MCF 10A (cell line): ENCODE measurements around the gene SMIM36. TPM values are rescaled to one million over a fixed set of nuclear protein-coding genes. Genes with fewer than 3 reads are reported as not detected.
"Not testable (repeated sequence)": the region's sequence is repeated elsewhere in the genome, so short reads cannot be mapped to it uniquely, and the experiment has no call there.

ENCODE experiments used
- BruUV-seq: library from RNA; stranded (reverse); fragments of 400-500 nt; replicated peaks from 2 replicates; lab custom pipeline; 2021; lab: Mats Ljungman, UMichigan
- CTCF ChIA-PET: fragments of 300-600 bp; sonication (Branson Sonifier 250); formaldehyde crosslinking; extraction: SDS; loops from one replicate; lab custom pipeline; 2021; ENCODE audit warnings: antibody characterized with exemption, inconsistent platforms; lab: Yijun Ruan, JAX
- POLR2A ChIA-PET: fragments of 300-600, 350-650 bp; sonication (Branson Sonifier 250); formaldehyde crosslinking; extraction: SDS; loops from one replicate; lab custom pipeline; 2020; ENCODE audit warnings: antibody characterized with exemption, inconsistent platforms; lab: Yijun Ruan, JAX
- DNase-seq: peaks from one replicate; pipeline ENCODE4 v3.0.0-alpha.2; 2018; ENCODE audit not compliant: unreplicated experiment
- H3K27ac Mint-ChIP-seq: one replicate; pipeline ENCODE4 v1.8.0; 2022; ENCODE audit warnings: mild to moderate bottlenecking, low read depth, mixed read lengths; ENCODE audit not compliant: unreplicated experiment
- H3K27me3 Mint-ChIP-seq: one replicate; pipeline ENCODE4 v1.8.0; 2022; ENCODE audit warnings: mixed read lengths; ENCODE audit not compliant: insufficient read depth, unreplicated experiment
- H3K36me3 Mint-ChIP-seq: one replicate; pipeline ENCODE4 v1.8.0; 2022; ENCODE audit warnings: mild to moderate bottlenecking, moderate library complexity, mixed read lengths; ENCODE audit not compliant: insufficient read depth, unreplicated experiment
- H3K4me1 Mint-ChIP-seq: one replicate; pipeline ENCODE4 v1.8.0; 2022; ENCODE audit warnings: mixed read lengths; ENCODE audit not compliant: insufficient read depth, unreplicated experiment
- H3K4me3 Mint-ChIP-seq: one replicate; pipeline ENCODE4 v1.8.0; 2022; ENCODE audit warnings: mild to moderate bottlenecking, moderate library complexity, mixed read lengths; ENCODE audit not compliant: unreplicated experiment
- H3K9me3 Mint-ChIP-seq: one replicate; pipeline ENCODE4 v1.8.0; 2022; ENCODE audit warnings: mixed read lengths; ENCODE audit not compliant: unreplicated experiment
- intact Hi-C: fragments of 100-400 bp; cut with micrococcal nuclease; formaldehyde crosslinking; loops from 2 replicates; pipeline ENCODE4 v1.14.1; 2022
- total RNA-seq: library from RNA; stranded (reverse); gene quantifications from 2 replicates; pipeline ENCODE4 v1.2.3, GENCODE V29; 2022
- TF ChIP-seq, protein P1 (sequence below): fragments of 200-600 bp; IDR thresholded peaks from one replicate; pipeline ENCODE4 v1.8.0; 2022; ENCODE audit warnings: antibody characterized with exemption, mild to moderate bottlenecking; ENCODE audit not compliant: unreplicated experiment

The SMIM36 gene
- total RNA-seq, 1 experiment from 2014 or later = not detected

DNA sequence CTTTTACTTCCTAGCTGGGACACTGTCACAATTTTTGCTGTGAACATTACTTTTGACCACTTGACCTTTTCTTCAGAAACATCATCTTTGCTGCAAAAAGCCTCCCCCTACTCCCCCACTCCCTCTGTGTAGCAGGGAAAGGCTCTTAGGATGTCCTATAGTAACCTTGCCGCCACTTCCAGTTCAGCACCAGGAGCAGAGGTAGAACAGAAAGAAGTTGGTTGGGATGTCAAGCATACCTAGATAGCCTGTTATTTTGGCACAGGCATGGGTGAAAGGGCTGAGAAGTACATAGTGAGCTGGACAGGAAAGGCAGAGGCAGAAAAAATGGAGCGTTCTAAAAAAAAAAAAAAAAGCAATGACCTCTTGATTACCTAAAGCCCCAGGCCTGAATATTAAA, 31.3 kb downstream of the SMIM36 start:
- no peaks in the 10 kb centered on the region for H3K4me1 Mint-ChIP-seq
- TF ChIP-seq, protein P1, sequence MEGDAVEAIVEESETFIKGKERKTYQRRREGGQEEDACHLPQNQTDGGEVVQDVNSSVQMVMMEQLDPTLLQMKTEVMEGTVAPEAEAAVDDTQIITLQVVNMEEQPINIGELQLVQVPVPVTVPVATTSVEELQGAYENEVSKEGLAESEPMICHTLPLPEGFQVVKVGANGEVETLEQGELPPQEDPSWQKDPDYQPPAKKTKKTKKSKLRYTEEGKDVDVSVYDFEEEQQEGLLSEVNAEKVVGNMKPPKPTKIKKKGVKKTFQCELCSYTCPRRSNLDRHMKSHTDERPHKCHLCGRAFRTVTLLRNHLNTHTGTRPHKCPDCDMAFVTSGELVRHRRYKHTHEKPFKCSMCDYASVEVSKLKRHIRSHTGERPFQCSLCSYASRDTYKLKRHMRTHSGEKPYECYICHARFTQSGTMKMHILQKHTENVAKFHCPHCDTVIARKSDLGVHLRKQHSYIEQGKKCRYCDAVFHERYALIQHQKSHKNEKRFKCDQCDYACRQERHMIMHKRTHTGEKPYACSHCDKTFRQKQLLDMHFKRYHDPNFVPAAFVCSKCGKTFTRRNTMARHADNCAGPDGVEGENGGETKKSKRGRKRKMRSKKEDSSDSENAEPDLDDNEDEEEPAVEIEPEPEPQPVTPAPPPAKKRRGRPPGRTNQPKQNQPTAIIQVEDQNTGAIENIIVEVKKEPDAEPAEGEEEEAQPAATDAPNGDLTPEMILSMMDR = no peak
- no peak overlapping the region for H3K4me3 Mint-ChIP-seq
- POLR2A ChIA-PET = no interaction called here
- H3K9me3 Mint-ChIP-seq = no peaks in the 10 kb centered on the region
- DNase-seq = no peak
- no peaks in the 10 kb centered on the region for H3K36me3 Mint-ChIP-seq
- CTCF ChIA-PET = interaction anchor here (1.7 kb wide), 1 partner anchor 123 kb away, joined by 4 read pairs; no protein-coding TSS in a partner anchor
- H3K27me3 Mint-ChIP-seq = no peaks in the 10 kb centered on the region
- intact Hi-C loops = no loop called here
- H3K27ac Mint-ChIP-seq = no peak overlapping the region
- no TSS peak for BruUV-seq

DNA sequence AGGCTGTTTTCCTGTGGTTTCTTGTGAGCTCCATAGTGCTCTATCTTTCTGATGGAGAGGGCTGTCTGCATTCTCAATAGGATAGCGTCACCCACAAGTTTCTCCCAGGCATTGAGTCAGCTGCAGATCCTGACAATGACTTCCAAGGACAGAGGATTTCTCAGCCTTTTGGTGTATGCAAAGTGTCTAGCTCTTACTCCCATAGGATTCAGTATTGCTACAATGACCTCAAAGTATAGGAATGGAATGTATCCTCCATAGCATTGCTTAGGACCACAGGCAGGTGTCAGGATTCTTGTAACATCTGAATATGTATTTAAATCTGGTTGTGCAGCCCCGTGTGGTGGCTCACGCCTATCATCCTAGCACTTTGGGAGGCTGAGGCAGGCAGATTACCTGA, 32.3 kb downstream of the SMIM36 start:
- no peaks in the 10 kb centered on the region for H3K27me3 Mint-ChIP-seq
- H3K4me3 Mint-ChIP-seq = no peak overlapping the region
- no peaks in the 10 kb centered on the region for H3K36me3 Mint-ChIP-seq
- no TSS peak for BruUV-seq
- no peaks in the 10 kb centered on the region for H3K9me3 Mint-ChIP-seq
- DNase-seq = no peak
- CTCF ChIA-PET = interaction anchor here (1.0 to 1.7 kb wide), 2 partner anchors 35 to 122 kb away, joined by 3 to 4 read pairs; no protein-coding TSS in a partner anchor
- POLR2A ChIA-PET = no interaction called here
- TF ChIP-seq, protein P1 = no peak
- intact Hi-C loops = no loop called here
- H3K27ac Mint-ChIP-seq = no peak overlapping the region
- H3K4me1 Mint-ChIP-seq = no peaks in the 10 kb centered on the region

DNA sequence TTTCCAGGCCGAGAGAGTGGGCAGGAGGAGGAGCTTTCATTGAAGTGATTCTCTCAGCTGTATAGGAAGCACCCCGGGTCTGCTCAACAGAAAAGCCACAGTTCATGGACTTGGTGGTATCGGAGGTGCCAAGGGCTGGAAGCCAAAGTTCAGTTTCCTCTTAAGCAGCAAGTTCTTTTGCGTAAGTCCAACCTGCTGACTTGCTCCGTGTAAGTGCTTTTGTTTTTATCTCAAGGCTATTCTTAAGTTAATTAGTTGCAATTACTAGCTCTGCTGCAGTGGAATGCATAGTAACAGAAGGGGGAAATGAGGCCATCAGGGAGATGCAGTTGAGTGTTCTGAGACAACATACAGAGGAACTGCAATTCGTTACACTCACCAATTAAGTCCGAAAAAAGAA, 44.6 kb downstream of the SMIM36 start:
- ChIA-PET CTCF (interaction anchor here (0.6 to 1.6 kb wide), 6 partner anchors 8 to 462 kb away, joined by 3 read pairs; no protein-coding TSS in a partner anchor), POLR2A (no interaction called here)
- intact Hi-C loops = no loop called here
- no peaks in the 10 kb centered on the region for H3K4me1 Mint-ChIP-seq
- no peaks in the 10 kb centered on the region for H3K36me3 Mint-ChIP-seq
- H3K9me3 Mint-ChIP-seq = no peaks in the 10 kb centered on the region
- no peak overlapping the region for H3K27ac Mint-ChIP-seq
- H3K4me3 Mint-ChIP-seq = no peak overlapping the region
- BruUV-seq = no TSS peak
- DNase-seq = no peak
- H3K27me3 Mint-ChIP-seq = no peaks in the 10 kb centered on the region
- TF ChIP-seq, protein P1 = no peak

DNA sequence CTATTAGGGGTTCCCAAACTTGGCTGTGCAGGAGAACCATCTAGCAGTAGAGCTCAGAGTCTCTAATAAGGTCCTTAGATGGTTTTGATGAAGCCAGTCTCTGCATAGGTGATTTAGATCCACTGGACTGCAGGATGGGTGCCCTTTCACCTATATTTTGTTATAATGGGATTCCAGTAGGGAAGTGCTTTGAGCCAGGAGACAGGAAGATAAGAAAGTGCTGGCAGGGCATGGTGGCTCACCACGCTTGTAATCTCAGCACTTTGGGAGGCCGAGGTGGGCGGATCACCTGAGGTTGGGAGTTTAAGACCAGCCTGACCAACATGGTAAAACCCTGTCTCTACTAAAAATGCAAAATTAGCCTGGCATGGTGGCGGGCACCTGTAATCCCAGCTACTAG, 45.5 kb downstream of the SMIM36 start:
- H3K9me3 Mint-ChIP-seq, H3K36me3 Mint-ChIP-seq, CTCF ChIA-PET, H3K27ac Mint-ChIP-seq, H3K27me3 Mint-ChIP-seq, H3K4me1 Mint-ChIP-seq, intact Hi-C loops, DNase-seq, H3K4me3 Mint-ChIP-seq, POLR2A ChIA-PET, BruUV-seq: not testable (repeated sequence)

DNA sequence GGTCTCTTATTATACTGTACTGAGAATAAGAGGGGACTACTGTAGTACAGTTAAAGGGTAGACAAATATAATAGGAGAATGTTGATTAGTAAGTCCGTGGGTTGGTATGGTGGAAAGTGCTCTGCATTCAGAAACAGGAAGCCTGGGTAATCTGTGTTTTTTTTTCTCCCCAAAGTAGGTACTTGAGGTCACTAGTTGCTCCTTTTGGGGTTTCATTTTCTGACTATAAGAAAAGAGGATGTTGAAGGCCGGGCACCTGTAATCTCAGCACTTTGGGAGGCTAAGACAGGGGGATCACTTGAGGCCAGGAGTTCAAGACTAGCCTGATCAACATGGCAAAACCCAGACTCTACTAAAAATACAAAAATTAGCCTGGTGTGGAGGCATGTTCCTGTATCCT, 47.7 kb downstream of the SMIM36 start:
- no TSS peak for BruUV-seq
- H3K4me3 Mint-ChIP-seq = no peak overlapping the region
- intact Hi-C loops = no loop called here

More for the DNA sequence above, 47.7 kb downstream of the SMIM36 start:
- Mint-ChIP-seq H3K4me1 (no peaks in the 10 kb centered on the region), H3K27me3 (no peaks in the 10 kb centered on the region), H3K27ac (no peak overlapping the region), H3K9me3 (no peaks in the 10 kb centered on the region), H3K36me3 (no peaks in the 10 kb centered on the region)
- POLR2A ChIA-PET = interaction anchor here (0.7 kb wide), 1 partner anchor 30 kb away, joined by 3 read pairs; no protein-coding TSS in a partner anchor
- CTCF ChIA-PET = no interaction called here
- TF ChIP-seq, protein P1 = no peak
- DNase-seq = no peak
